Right cardiac atrium (tissue), 5 donors: ENCODE data around the gene MTA1. TPM values are rescaled to one million over a fixed set of nuclear protein-coding genes. Genes with fewer than 3 reads are reported as not detected.

Experiments used
- ATAC-seq, 2 donors: fragments of 200-7000 bp; cut with Tn5 transposase; one replicate each; pipeline versions ENCODE4 v1.8.0 to v1.9.1; 2020; ENCODE audit warnings: moderate library complexity in 2 of 2, mild to moderate bottlenecking in 1 of 2
- DNase-seq, 3 donors: peaks; one replicate each; pipeline ENCODE4 v3.0.0-alpha.2; 2020
- H3K27ac ChIP-seq: one replicate; pipeline ENCODE4 v1.5.1; 2013; ENCODE audit warnings: mild to moderate bottlenecking, low read length, control low read depth, moderate library complexity
- H3K27me3 ChIP-seq: one replicate; pipeline ENCODE4 v1.6.1; 2013; ENCODE audit not compliant: control insufficient read depth, insufficient read depth
- H3K4me1 ChIP-seq: one replicate; pipeline ENCODE4 v1.6.1; 2013; ENCODE audit warnings: low read length; ENCODE audit not compliant: control insufficient read depth, insufficient read depth
- H3K4me3 ChIP-seq: one replicate; pipeline ENCODE4 v1.5.1; 2013; ENCODE audit warnings: low read length, control low read depth
- H3K9me3 ChIP-seq: one replicate; pipeline ENCODE4 v1.6.1; 2013; ENCODE audit warnings: low read length; ENCODE audit not compliant: control insufficient read depth
- WGBS: extraction: QIAGEN DNeasy Blood & Tissue Kit; methylation state at CpG from one replicate; pipeline ENCODE4 v1.1.7; 2013; 5-methylcytosine and 5-hydroxymethylcytosine counted together
- intact Hi-C, 4 donors: fragments of 100-400 bp; cut with DNase I; formaldehyde crosslinking; loops; one replicate each; pipeline versions ENCODE4 v1.11.0 to v1.14.0; 2022 to 2023
- polyA plus RNA-seq: library from polyadenylated mRNA; stranded (reverse); fragments of 200-250 nt; gene quantifications from one replicate; pipeline ENCODE4 v1.2.3, GENCODE V29; 2013
- total RNA-seq, 4 donors: library from RNA; stranded (reverse); fragmentation: NEBNext Ultra II Directional; extraction: Animal tissue kit (Norgen Biotek cat#: 25700); gene quantifications; one replicate each; pipeline ENCODE4 v1.2.1, GENCODE V29; 2021
- donor health status: healthy with polysubstance abuse.
- donor health status: DM: no; HTN: yes; CAD: no.
- donor health status: DM: no; HTN: no; CAD: no.
- donor health status: DM: no; HTN: yes; CAD: no; lungs with severe emphysema.
- donor health status: DM: yes; HTN: yes; CAD: no.

MTA1 gene
- total and polyA plus RNA-seq, 5 donors, result 121 to 179 (median 141) TPM

DNA sequence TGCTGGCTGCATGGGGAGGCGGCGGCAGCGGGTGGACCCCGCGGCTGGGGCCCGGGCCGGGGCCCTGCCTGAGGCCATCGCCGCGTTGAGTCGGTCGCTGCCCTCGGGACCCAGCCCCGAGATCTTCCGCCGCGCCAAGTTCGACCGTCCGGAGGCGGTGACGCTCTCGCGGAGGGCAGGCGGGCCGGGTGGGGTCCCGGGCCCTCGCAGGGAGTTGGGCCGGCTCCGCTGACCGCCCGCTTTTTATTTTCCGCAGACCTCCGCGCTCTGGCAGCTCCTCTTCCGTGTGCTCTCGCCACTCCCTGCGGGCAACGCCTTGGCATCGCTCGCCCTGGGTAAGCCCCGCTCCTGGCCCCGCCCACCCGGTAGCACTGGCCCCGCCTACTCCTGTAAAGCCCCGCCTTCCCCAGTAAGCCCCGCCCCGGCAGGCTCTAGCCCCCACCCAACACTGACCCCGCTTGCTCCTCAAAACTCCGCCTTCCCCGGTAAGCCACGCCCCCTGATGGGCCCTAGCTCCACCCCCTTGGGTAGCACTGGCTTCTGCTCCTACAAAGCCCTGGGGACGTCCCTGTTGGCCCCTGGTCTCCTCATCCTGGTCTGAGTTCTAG, 71.8 kb downstream of the MTA1 start:
- Histone ChIP-seq H3K4me1 (no peaks in the 10 kb centered on the region), H3K27ac (peak overlapping the region; percentile 58), H3K9me3 (no peaks in the 10 kb centered on the region), H3K27me3 (no peaks in the 10 kb centered on the region), H3K4me3 (peak overlapping the region; percentile 61)
- intact Hi-C loops, result loop anchor here in 1 of 4 donors (5.0 kb wide), 1 partner anchor 119 kb away; no protein-coding TSS in a partner anchor
- peak; percentile 1 to 14 for ATAC-seq
- 2% methylated on average over 53 of the region's 53 CpGs for WGBS
- DNase-seq, result peak; percentile 77 to 92 (median 89)

DNA sequence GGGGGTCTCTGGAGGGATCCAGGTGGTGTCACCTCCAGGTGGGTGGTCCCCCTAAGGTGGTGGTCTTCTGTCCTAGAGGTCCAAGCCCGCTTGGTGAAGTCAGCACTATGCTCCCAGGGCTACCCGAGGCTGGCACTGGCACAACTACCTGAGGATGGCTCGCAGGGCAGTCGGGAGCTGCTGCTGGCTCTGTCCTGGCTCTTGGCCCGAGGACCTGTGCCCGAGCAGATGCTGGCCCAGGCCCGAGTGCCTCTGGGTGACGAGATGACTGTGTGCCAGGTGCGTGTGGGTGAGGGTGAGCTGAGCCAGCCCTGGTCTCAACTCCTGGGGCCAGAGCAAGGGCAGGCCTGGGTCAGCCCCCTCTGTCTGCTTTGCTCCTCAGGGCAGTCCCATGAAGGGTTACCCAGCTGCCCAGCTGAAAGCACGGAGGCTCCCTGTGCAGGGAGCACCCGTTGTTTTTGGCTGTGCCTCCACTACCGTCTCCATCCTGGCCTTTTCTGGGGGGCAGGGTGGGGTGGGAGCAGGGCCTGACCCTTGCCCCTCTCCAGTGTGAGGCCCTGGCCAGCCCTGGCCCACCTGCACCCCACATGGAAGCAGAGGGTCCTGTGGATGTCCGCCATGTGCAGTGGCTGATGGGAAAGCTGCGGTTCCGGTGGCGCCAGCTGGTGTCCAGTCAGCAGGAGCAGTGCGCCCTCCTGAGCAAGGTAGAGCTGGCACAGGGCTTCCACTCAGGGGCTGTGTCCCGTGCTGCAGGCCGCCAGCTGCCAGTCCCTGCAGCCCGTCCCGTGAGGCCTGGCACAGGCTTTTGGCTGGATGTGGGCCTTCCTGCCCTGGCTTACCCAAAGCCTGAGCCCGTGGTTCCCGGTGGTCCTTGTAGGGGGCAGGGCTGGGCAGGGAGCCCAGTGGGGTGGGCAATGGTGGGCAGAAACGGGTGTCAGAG, 72.7 kb downstream of the MTA1 start:
- H3K9me3 ChIP-seq, result no peaks in the 10 kb centered on the region
- no peaks in the 10 kb centered on the region for H3K4me1 ChIP-seq
- DNase-seq (peak; percentile 58 to 80 (median 75)), ATAC-seq (no peak)
- no peaks in the 10 kb centered on the region for H3K27me3 ChIP-seq
- no peak overlapping the region for H3K4me3 ChIP-seq
- H3K27ac ChIP-seq, result no peak overlapping the region
- WGBS, result 86% methylated on average over 24 of the region's 24 CpGs
- intact Hi-C loops, result loop anchor here in 1 of 4 donors (5.0 kb wide), 1 partner anchor 120 kb away; no protein-coding TSS in a partner anchor

DNA sequence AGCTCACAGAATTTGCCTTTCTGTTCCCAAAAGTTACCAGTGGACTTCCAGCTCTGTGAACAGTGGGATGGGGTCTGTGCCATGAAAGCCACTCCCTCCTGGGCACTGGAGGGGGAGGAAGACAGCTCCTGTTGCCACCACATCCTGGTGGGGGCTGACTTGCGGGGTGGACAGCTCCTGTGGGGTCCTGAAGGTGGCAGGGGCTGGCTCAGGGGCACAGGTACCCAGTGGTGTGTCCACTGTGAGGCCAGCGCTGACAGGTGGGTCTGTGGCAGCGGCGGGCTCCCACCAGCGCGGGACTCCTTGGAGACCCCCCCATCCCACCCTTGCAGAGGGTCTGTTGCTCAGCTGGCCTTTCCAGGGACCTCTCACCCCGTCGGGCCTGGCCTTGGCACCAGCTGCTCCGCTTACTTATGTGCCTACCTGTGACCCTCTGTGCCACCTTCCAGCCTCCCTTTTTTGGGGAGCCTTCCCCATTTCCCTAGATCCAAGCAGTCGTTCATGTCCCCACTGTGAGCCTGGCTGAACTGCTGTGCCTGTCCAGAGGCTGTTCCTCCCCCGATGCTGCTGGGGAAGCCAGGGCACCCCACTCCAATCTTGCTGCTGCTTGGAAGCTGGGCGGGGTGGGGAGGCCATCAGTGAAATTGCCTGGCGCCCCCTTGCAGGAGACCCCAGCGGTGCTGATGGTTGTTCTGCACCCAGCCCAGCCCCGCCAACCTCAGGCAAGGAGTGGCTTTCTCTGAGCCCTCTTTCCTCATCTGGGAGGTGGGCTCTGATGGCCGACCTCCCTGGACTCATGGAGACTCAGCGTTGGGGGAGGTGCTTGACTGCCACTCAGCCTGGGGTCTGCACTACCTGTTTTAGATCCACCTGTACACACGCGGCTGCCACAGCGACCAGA, 73.6 kb downstream of the MTA1 start:
- DNase-seq (peak in 2 of 3 donors; percentile 66 to 67), ATAC-seq (no peak)
- Histone ChIP-seq H3K4me1 (no peaks in the 10 kb centered on the region), H3K4me3 (no peak overlapping the region), H3K27me3 (no peaks in the 10 kb centered on the region), H3K27ac (no peak overlapping the region), H3K9me3 (no peaks in the 10 kb centered on the region)
- intact Hi-C loops, result loop anchor here in 1 of 4 donors (5.0 kb wide), 1 partner anchor 121 kb away; no protein-coding TSS in a partner anchor
- 93% methylated on average over 20 of the region's 20 CpGs for WGBS

DNA sequence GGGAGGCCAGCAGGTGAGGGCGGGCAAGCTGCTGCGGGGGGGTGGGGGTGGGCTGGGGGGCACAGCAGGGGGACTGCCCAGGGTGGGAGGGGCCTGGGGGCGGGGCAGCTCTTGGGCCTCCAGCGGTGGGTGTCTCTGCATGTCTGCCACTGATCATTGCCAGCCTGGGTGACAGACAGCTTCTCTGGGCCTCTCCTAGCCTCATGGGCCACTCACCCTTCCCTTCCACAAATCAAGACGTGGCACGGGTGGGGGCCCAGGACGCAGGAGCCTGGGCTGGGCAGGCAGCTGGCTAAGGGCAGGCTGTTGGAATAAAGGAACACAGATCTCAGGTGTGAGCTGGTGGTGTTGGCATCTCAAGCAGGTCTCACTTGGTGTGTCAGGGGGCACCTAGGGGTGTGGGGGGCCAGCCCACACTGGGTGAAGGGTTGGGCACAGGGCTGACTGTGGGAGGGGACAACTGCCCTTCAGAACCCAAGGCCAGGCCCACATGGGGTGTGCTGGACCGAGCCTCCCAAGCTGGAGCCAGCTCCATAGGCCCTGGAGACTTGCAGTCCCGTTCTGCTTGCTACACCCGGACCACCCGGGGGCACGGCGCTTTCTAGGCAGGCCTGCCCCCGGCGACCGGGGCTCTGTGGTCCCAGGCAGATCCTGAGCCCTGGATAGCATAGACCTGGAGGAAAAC, 74.4 kb downstream of the MTA1 start:
- Histone ChIP-seq H3K27ac (no peak overlapping the region), H3K27me3 (no peaks in the 10 kb centered on the region), H3K4me1 (no peaks in the 10 kb centered on the region), H3K4me3 (no peak overlapping the region), H3K9me3 (no peaks in the 10 kb centered on the region)
- no peak for ATAC-seq
- DNase-seq, result peak in 2 of 3 donors; percentile 54 to 70
- intact Hi-C loops, result loop anchor here in 1 of 4 donors (5.0 kb wide), 1 partner anchor 122 kb away; no protein-coding TSS in a partner anchor
- 89% methylated on average over 16 of the region's 16 CpGs for WGBS

DNA sequence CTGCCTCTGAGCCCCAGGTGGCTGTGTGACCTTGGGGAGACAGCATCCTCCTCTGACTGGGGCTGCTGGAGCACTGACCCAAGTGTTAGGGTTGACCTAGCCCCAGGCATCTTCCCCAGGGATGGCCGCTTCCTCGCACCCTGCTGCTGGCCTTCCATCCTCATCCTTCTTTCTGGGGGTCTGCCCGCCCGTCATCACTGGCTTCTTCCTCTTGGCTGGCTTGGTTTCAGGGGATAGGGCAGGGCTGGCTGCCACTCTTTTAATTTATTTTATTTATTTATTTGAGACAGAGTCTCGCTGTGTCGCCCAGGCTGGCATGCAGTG, 74.9 kb downstream of the MTA1 start:
- DNase-seq (no peak), ATAC-seq (no peak)
- WGBS, result 98% methylated on average over 6 of the region's 6 CpGs
- H3K4me3 ChIP-seq, result no peak overlapping the region
- intact Hi-C loops, result loop anchor here in 1 of 4 donors (5.0 kb wide), 1 partner anchor 122 kb away; no protein-coding TSS in a partner anchor
- no peaks in the 10 kb centered on the region for H3K27me3 ChIP-seq
- H3K27ac ChIP-seq, result no peak overlapping the region
- no peaks in the 10 kb centered on the region for H3K4me1 ChIP-seq
- no peaks in the 10 kb centered on the region for H3K9me3 ChIP-seq

DNA sequence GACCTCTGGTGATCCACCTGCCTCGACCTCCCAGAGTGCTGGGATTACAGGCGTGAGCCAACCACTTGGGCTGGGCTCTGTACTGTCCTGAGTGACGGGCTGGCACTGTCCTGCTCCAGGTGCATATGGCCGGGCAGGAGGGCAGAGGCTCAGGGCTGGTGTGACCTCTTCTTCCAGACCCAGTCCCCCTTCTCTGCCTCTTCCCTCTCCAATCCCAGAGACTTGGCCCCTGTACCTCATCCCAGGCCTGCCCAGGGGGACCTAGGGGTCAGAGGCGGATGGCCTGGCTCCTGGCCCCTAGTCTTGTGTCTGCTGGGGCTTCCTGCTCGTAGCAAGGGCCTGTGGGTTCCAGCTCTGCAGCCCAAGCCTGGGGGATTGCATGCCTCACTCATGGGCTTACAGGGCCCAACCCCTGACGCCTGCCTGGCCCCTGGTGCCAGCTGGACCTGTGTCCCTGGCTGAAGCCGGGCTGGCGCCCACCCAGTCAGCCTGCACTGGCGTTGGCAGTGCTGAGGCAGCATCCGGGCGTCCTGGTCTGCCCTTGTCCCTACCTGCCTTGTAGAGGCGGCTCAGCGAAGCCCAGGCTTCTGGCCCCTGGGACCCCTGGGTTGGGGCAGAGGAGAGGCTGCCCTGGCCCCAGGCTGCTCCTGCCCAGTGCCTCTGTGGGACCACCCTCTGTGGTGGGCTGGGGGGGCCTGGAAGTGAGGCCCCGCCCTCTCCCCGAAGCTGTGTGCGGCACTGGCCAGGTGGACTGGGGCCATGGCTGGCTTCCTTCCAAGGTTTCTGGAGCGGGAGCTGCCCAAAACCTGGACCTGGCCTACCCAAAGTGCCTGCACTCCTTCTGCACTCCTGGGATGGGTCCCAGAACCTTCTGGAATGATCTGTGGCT, 75.7 kb downstream of the MTA1 start:
- Histone ChIP-seq H3K27me3 (no peaks in the 10 kb centered on the region), H3K27ac (no peak overlapping the region), H3K4me1 (no peaks in the 10 kb centered on the region), H3K4me3 (no peak overlapping the region), H3K9me3 (no peaks in the 10 kb centered on the region)
- 78% methylated on average over 18 of the region's 18 CpGs for WGBS
- peak in 2 of 3 donors; percentile 57 to 59 for DNase-seq
- no peak for ATAC-seq
- intact Hi-C loops, result no loop called here

DNA sequence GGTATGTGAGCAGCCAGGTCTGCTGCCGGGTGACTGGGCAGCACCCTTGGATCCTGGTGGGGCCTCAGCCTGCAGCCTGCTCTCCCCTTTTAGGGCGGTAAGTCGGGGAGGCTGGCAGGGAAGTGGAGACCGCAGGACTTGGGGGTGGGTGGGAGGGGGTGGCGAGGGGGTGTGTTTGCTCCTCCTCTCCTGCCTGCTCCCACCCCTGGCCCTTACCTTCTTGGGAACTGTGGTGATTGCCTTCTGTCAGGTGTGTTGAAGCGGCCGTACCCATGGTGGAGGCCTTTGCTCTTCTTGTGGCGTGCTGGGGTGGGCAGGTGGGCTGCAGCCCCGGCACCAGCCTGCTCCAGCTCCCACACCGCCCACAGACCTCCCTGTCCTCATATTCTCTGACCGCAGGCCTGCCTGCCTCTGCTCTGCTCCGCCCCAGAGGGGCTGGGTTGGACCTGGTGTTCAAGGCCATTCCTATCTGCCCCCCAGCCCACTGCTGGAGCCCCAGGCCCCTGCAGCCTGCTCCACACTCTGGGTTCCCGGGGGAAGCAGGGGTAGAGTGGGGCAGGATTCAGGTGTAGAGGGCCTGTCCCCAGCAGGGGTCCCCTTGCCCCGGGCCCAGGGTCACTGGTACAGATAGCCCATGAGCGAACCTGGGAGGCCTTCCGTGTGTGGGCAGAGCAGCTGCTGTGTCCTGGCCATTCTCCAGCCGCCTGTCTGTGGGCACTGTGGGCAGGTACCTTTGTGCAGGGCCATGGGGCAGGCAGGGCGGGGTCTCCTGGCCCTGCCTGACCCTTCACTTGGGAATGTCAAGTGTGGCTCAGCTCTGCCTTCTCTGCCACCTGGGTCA, 76.6 kb downstream of the MTA1 start:
- Histone ChIP-seq H3K9me3 (no peaks in the 10 kb centered on the region), H3K27ac (no peak overlapping the region), H3K4me1 (no peaks in the 10 kb centered on the region), H3K27me3 (no peaks in the 10 kb centered on the region), H3K4me3 (no peak overlapping the region)
- ATAC-seq, result no peak
- DNase-seq, result peak in 1 of 3 donors; percentile 53
- 87% methylated on average over 18 of the region's 18 CpGs for WGBS
- intact Hi-C loops, result no loop called here

DNA sequence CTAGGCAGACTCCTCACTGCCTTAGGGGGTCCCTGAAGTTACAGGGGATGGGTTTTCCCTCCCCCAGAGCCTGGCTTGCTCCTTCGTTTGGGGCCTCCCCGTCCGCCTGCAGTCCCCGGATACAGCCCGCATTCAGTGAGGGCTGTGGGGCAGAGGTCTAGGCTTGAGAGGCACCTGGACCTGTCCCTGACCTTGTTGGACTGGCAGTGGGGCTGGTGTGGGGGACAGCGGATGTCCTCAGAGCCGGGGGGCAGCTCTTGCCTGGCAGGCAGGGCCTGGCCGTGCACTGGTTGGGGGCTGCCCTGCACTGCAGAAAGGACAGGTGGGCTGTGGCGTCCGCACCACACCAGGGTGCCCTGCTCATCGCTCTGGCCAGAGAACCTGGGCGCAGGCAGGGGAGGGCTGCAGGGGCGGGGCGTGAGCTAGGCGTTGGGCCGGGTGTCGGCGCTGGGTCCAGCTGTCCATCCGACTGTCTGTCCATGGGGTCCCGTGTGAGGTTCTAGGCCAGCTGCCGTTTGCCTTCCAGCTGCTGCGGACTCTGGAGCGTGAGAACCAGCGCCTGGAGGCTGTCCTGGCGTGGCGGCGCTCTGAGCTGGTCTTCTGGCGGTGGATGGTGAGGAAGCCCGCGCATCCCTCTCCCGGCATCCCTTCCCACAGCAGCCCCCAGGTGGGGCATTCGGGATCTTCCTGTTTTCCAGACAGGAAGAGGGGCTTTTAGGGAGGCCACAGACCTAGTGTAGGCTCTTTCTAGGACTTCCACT, 77.4 kb downstream of the MTA1 start:
- DNase-seq, result peak in 1 of 3 donors; percentile 40

More for the DNA sequence above, 77.4 kb downstream of the MTA1 start:
- Histone ChIP-seq H3K4me1 (no peaks in the 10 kb centered on the region), H3K27me3 (no peaks in the 10 kb centered on the region), H3K4me3 (no peak overlapping the region), H3K27ac (no peak overlapping the region), H3K9me3 (no peaks in the 10 kb centered on the region)
- ATAC-seq, result no peak
- intact Hi-C loops, result no loop called here
- 94% methylated on average over 32 of the region's 32 CpGs for WGBS
